T-cell (primary cell): ENCODE data around the gene CNNM1. TPM values are rescaled to one million over a fixed set of nuclear protein-coding genes. Genes with fewer than 3 reads are reported as not detected.
A peak's percentile ranks its signal among the peaks of the same experiment; 100 is the strongest.

Experiments used
- ATAC-seq, 4 experiments: fragments of 200-7000 bp in 3 of 4; fragments of 150-1000 bp in 1 of 4; cut with Tn5 transposase; replicated peaks in 1 of 4; 1 replicate in 3 of 4; 2 replicates in 1 of 4; pipeline ENCODE4 v1.10.0; 2021; ENCODE audit warnings: moderate library complexity in 3 of 4, mild to moderate bottlenecking in 2 of 4, moderate number of reproducible peaks in 1 of 4
- CTCF ChIA-PET, 2 donors: fragments of 300-600 bp; sonication (Branson Sonifier 250); formaldehyde crosslinking; loops; one replicate each; lab custom pipeline; 2022; ENCODE audit warnings: antibody characterized with exemption in 2 of 2; lab: Charles Lee
- POLR2A ChIA-PET, 2 donors: fragments of 300-600 bp; sonication (Branson Sonifier 250); formaldehyde crosslinking; loops; one replicate each; lab custom pipeline; 2022; ENCODE audit warnings: antibody characterized with exemption in 2 of 2; lab: Charles Lee
- DNase-seq, 35 experiments: peaks; one replicate each; pipeline versions ENCODE4 v3.0.0 to v3.0.0-alpha.2; 2013 to 2023
- H3K27ac ChIP-seq: one replicate; pipeline ENCODE4 v1.5.1; 2013; ENCODE audit warnings: low read length
- H3K27me3 ChIP-seq, 2 experiments: replicated peaks in 1 of 2; 1 replicate in 1 of 2; 2 replicates in 1 of 2; pipeline versions ENCODE4 v1.6.1 to v1.7.0; 2013; ENCODE audit warnings: low read length in 1 of 2, mixed read lengths in 1 of 2; ENCODE audit not compliant: control insufficient read depth in 2 of 2, insufficient read depth in 2 of 2; ENCODE audit errors: extremely low read depth in 1 of 2
- H3K36me3 ChIP-seq, 2 donors: 1 replicate in 1 of 2; 2 replicates in 1 of 2; pipeline versions ENCODE4 v1.6.1 to v1.7.0; 2013; ENCODE audit warnings: low read length in 1 of 2; ENCODE audit not compliant: control insufficient read depth in 2 of 2, insufficient read depth in 1 of 2; ENCODE audit errors: extremely low read depth in 1 of 2
- H3K4me1 ChIP-seq, 2 experiments: 1 replicate in 1 of 2; 2 replicates in 1 of 2; pipeline versions ENCODE4 v1.6.1 to v1.7.0; 2013; ENCODE audit warnings: low read length in 2 of 2, mixed read lengths in 1 of 2; ENCODE audit not compliant: insufficient read depth in 2 of 2, control insufficient read depth in 1 of 2; ENCODE audit errors: extremely low read depth in 1 of 2
- H3K4me3 ChIP-seq, 2 donors: 1 replicate in 1 of 2; 2 replicates in 1 of 2; pipeline versions ENCODE4 v1.5.1 to v1.7.0; 2013; ENCODE audit warnings: mild to moderate bottlenecking in 2 of 2, low read length in 1 of 2, moderate library complexity in 1 of 2; ENCODE audit not compliant: control insufficient read depth in 1 of 2; ENCODE audit errors: extremely low read depth in 1 of 2
- H3K9me3 ChIP-seq: 2 replicates; pipeline ENCODE4 v1.7.0; 2013
- H3K27ac Mint-ChIP-seq, 2 donors: one replicate each; pipeline ENCODE4 v1.8.0; 2020 to 2021; ENCODE audit warnings: mild to moderate bottlenecking in 2 of 2, mixed read lengths in 2 of 2
- H3K27me3 Mint-ChIP-seq, 2 donors: one replicate each; pipeline ENCODE4 v1.8.0; 2021 to 2022; ENCODE audit warnings: mixed read lengths in 2 of 2
- H3K36me3 Mint-ChIP-seq: one replicate; pipeline ENCODE4 v1.8.0; 2021; ENCODE audit warnings: mixed read lengths
- H3K4me1 Mint-ChIP-seq, 3 donors: one replicate each; pipeline ENCODE4 v1.8.0; 2020 to 2022; ENCODE audit warnings: mixed read lengths in 3 of 3, mild to moderate bottlenecking in 1 of 3
- H3K4me3 Mint-ChIP-seq, 3 donors: one replicate each; pipeline ENCODE4 v1.8.0; 2020 to 2022; ENCODE audit warnings: mild to moderate bottlenecking in 3 of 3, mixed read lengths in 3 of 3, moderate library complexity in 3 of 3
- H3K9me3 Mint-ChIP-seq, 3 donors: one replicate each; pipeline ENCODE4 v1.8.0; 2020 to 2022; ENCODE audit warnings: mixed read lengths in 3 of 3
- WGBS: methylation state at CpG from one replicate; pipeline ENCODE4 v1.1.5; 2013; ENCODE audit warnings: missing lambda C conversion rate; ENCODE audit not compliant: insufficient coverage; 5-methylcytosine and 5-hydroxymethylcytosine counted together
- total RNA-seq, 35 experiments: library from RNA in 6 of 35; stranded (reverse) in 6 of 35; fragments of 120-200 nt in 1 of 35; gene quantifications; one replicate each; pipeline versions ENCODE4 v1.2.1 to v1.2.4 and lab custom pipeline; 2013 to 2026

The CNNM1 gene
- total RNA-seq (1 to 10 TPM in 1 of 5 donors, under 1 TPM in 4; 0.25 to 1.2 (median 0.36) TPM), total RNA-seq (lab: John Stamatoyannopoulos, UW) (0.15 to 4.2 (median 0.58) reads per million in 29 experiments)
- 0.41 TPM for total RNA-seq (2013)

- Mint-ChIP-seq H3K9me3 (no peaks in the 10 kb centered on the region), H3K27me3 (peaks cover 41 to 43% of the 10 kb centered on the region in 2 donors), H3K4me1 (peaks cover 9 to 17% (median 11%) of the 10 kb centered on the region in 3 donors), H3K36me3 (no peaks in the 10 kb centered on the region), H3K27ac (no peak within 1 kb of the TSS), H3K4me3 (peak within 1 kb of the TSS; percentile 44 to 71 (median 66))
- ChIA-PET POLR2A (no interaction called here), CTCF (no interaction called here)
- peaks cover 0 to 9% of the 10 kb centered on the region in 2 experiments for H3K4me1 ChIP-seq
- no peaks in the 10 kb centered on the region for H3K36me3 ChIP-seq
- no peaks in the 10 kb centered on the region for H3K9me3 ChIP-seq
- H3K27ac ChIP-seq = no peak within 1 kb of the TSS
- H3K27me3 ChIP-seq = peaks cover 7 to 21% of the 10 kb centered on the region in 2 experiments
- peak within 1 kb of the TSS in 1 of 2 donors; percentile 64 for H3K4me3 ChIP-seq
- 2% methylated on average over 20 of the region's 24 CpGs for WGBS
- DNase-seq (peak in 3 of 35 experiments; percentile 4 to 20 (median 6)), ATAC-seq (peak; percentile 57 to 79 (median 58))
Observed at GRCh38 chr10:99329304-99329553, at the start of gene CNNM1. Gene CNNM1, plus strand, starts transcription at chr10:99329356. Its CDS starts 32 bp downstream, at chr10:99329388.

DNA sequence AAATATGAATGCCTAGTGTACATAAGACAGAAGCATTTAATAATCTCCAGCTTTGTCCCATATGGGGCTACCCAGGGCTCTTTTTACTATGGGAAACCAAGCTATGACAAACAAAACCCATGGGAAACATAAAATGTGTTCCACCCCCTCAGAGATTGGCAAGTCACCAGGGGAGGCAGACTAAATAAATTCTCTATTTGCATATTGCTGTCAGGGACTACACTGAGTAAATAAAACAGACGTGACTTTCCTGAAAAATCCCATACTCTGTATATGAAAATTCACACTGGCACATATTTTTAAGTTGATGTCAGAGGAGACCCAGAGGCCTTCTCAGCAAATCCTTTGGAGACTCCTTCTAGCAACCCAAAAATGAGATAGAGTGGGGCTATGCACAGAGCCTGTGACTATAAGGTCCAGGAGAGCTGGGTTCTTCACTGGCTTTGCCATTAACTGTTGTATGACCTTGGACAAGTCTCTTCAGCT, 49.5 kb upstream of the CNNM1 start:
- H3K36me3 ChIP-seq = no peaks in the 10 kb centered on the region
- Mint-ChIP-seq H3K36me3 (no peaks in the 10 kb centered on the region), H3K27me3 (peaks cover 12 to 26% of the 10 kb centered on the region in 2 donors), H3K4me3 (no peak overlapping the region), H3K9me3 (peaks cover 6 to 15% (median 10%) of the 10 kb centered on the region in 3 donors), H3K4me1 (no peaks in the 10 kb centered on the region), H3K27ac (no peak overlapping the region)
- ChIA-PET POLR2A (no interaction called here), CTCF (no interaction called here)
- H3K9me3 ChIP-seq = no peaks in the 10 kb centered on the region
- no peak overlapping the region for H3K27ac ChIP-seq
- ATAC-seq (no peak), DNase-seq (no peak)
- H3K27me3 ChIP-seq = no peaks in the 10 kb centered on the region
- no CpG with 5 or more reads among the region's 1 CpG for WGBS
- H3K4me1 ChIP-seq = no peaks in the 10 kb centered on the region
- H3K4me3 ChIP-seq = no peak overlapping the region

- DNase-seq (no peak), ATAC-seq (no peak)
- no peaks in the 10 kb centered on the region for H3K4me1 Mint-ChIP-seq
- Histone ChIP-seq H3K4me1 (no peaks in the 10 kb centered on the region), H3K36me3 (no peaks in the 10 kb centered on the region), H3K27ac (no peak overlapping the region), H3K27me3 (peaks cover 0 to under 1% of the 10 kb centered on the region in 2 experiments), H3K9me3 (no peaks in the 10 kb centered on the region), H3K4me3 (no peak overlapping the region)
- peaks cover 12 to 28% of the 10 kb centered on the region in 2 donors for H3K27me3 Mint-ChIP-seq
- no peak overlapping the region for H3K27ac Mint-ChIP-seq
- ChIA-PET POLR2A (no interaction called here), CTCF (no interaction called here)
- H3K36me3 Mint-ChIP-seq = no peaks in the 10 kb centered on the region
- WGBS = 0% methylated on average over 1 of the region's 2 CpGs
- H3K9me3 Mint-ChIP-seq = peaks cover 6 to 15% (median 10%) of the 10 kb centered on the region in 3 donors
- H3K4me3 Mint-ChIP-seq = no peak overlapping the region
Observed at GRCh38 chr10:99280472-99280871, 48.7 kb upstream of the CNNM1 start.

- Mint-ChIP-seq H3K4me3 (no peak overlapping the region), H3K9me3 (peaks cover 6 to 15% (median 10%) of the 10 kb centered on the region in 3 donors), H3K27ac (no peak overlapping the region), H3K27me3 (peaks cover 4 to 14% of the 10 kb centered on the region in 2 donors), H3K36me3 (no peaks in the 10 kb centered on the region), H3K4me1 (no peaks in the 10 kb centered on the region)
- H3K4me1 ChIP-seq = no peaks in the 10 kb centered on the region
- no peaks in the 10 kb centered on the region for H3K36me3 ChIP-seq
- H3K27ac ChIP-seq = no peak overlapping the region
- POLR2A ChIA-PET = no interaction called here
- H3K27me3 ChIP-seq = peaks cover 0 to 4% of the 10 kb centered on the region in 2 experiments
- WGBS = no CpG with 5 or more reads among the region's 3 CpGs
- DNase-seq (no peak), ATAC-seq (no peak)
- CTCF ChIA-PET = no interaction called here
- no peak overlapping the region for H3K4me3 ChIP-seq
- H3K9me3 ChIP-seq = no peaks in the 10 kb centered on the region
Observed at GRCh38 chr10:99285881-99286280, 43.3 kb upstream of the CNNM1 start.

- Histone ChIP-seq H3K27me3 (peaks cover 0 to 4% of the 10 kb centered on the region in 2 experiments), H3K4me1 (no peaks in the 10 kb centered on the region), H3K4me3 (no peak overlapping the region), H3K9me3 (no peaks in the 10 kb centered on the region), H3K36me3 (no peaks in the 10 kb centered on the region), H3K27ac (no peak overlapping the region)
- Mint-ChIP-seq H3K27me3 (peaks cover 4 to 12% of the 10 kb centered on the region in 2 donors), H3K4me3 (no peak overlapping the region), H3K9me3 (no peaks in the 10 kb centered on the region), H3K36me3 (no peaks in the 10 kb centered on the region), H3K4me1 (no peaks in the 10 kb centered on the region), H3K27ac (no peak overlapping the region)
- no peak for ATAC-seq
- ChIA-PET CTCF (interaction anchor here in 1 of 2 donors (0.6 kb wide), 1 partner anchor 46 kb away, joined by 6 read pairs; no protein-coding TSS in a partner anchor), POLR2A (no interaction called here)
- DNase-seq = no peak
- WGBS = no CpG with 5 or more reads among the region's 1 CpG
Observed at GRCh38 chr10:99290306-99290705, 38.9 kb upstream of the CNNM1 start.

- DNase-seq = no peak
- Histone ChIP-seq H3K4me3 (no peak overlapping the region), H3K27ac (no peak overlapping the region), H3K36me3 (no peaks in the 10 kb centered on the region), H3K9me3 (no peaks in the 10 kb centered on the region), H3K27me3 (no peaks in the 10 kb centered on the region), H3K4me1 (no peaks in the 10 kb centered on the region)
- ChIA-PET CTCF (no interaction called here), POLR2A (no interaction called here)
- WGBS = no CpG with 5 or more reads among the region's 1 CpG
- peaks cover 2 to 12% of the 10 kb centered on the region in 2 donors for H3K27me3 Mint-ChIP-seq
- ATAC-seq = no peak
- H3K27ac Mint-ChIP-seq = no peak overlapping the region
- H3K36me3 Mint-ChIP-seq = no peaks in the 10 kb centered on the region
- no peaks in the 10 kb centered on the region for H3K9me3 Mint-ChIP-seq
- no peaks in the 10 kb centered on the region for H3K4me1 Mint-ChIP-seq
- no peak overlapping the region for H3K4me3 Mint-ChIP-seq
Observed at GRCh38 chr10:99292159-99292558, 37.0 kb upstream of the CNNM1 start.
